Stimulated activated CD8-positive, alpha-beta memory T cell treated with anti-CD3 and anti-CD28 coated beads, Interleukin-4, amount 100 ng/mL, for 48 hours (primary cell): Measurements from ENCODE around the gene NCF4.
A peak's percentile ranks its signal among the peaks of the same experiment; 100 is the strongest.

ENCODE experiments used
- DNase-seq: peaks from one replicate; pipeline ENCODE4 v3.0.0-alpha.2; 2020

NCF4 gene

GRCh38 chr22:36838119-36839030 is 22.4 kb upstream of the NCF4 start:
- DNase-seq, result no peak

GRCh38 chr22:36839356-36840073 is 21.3 kb upstream of the NCF4 start:
- DNase-seq, result no peak

GRCh38 chr22:36840106-36840505 is 20.7 kb upstream of the NCF4 start:
- DNase-seq, result no peak

- no peak for DNase-seq
These were observed 14.5 kb upstream of the NCF4 start for GRCh38 chr22:36846271-36846670.

- no peak for DNase-seq
These were observed 13.9 kb upstream of the NCF4 start for GRCh38 chr22:36846949-36847348.

GRCh38 chr22:36850056-36850455 is 10.8 kb upstream of the NCF4 start:
- DNase-seq, result no peak

- DNase-seq, result no peak
These were observed 10.1 kb upstream of the NCF4 start for GRCh38 chr22:36850682-36851081.

GRCh38 chr22:36852056-36852973 is 8.5 kb upstream of the NCF4 start:
- no peak for DNase-seq

GRCh38 chr22:36853407-36854099 is 7.3 kb upstream of the NCF4 start:
- peak; percentile 97 for DNase-seq

GRCh38 chr22:36855478-36855877 is 5.3 kb upstream of the NCF4 start:
- DNase-seq, result no peak

GRCh38 chr22:36856121-36856791 is 4.5 kb upstream of the NCF4 start:
- peak; percentile 99 for DNase-seq

- DNase-seq, result no peak
These were observed 4.0 kb upstream of the NCF4 start for GRCh38 chr22:36856792-36857135.

GRCh38 chr22:36858156-36858555 is 2.6 kb upstream of the NCF4 start:
- no peak for DNase-seq

GRCh38 chr22:36858966-36859365 is 1.8 kb upstream of the NCF4 start:
- no peak for DNase-seq

- DNase-seq, result no peak
These were observed 789 bp upstream of the NCF4 start for GRCh38 chr22:36860017-36860416.

- DNase-seq, result no peak
These were observed 377 bp upstream of the NCF4 start for GRCh38 chr22:36860438-36860820.

GRCh38 chr22:36862251-36863242 is 1.7 kb downstream of the NCF4 start:
- DNase-seq, result no peak

GRCh38 chr22:36863281-36863680 is 2.5 kb downstream of the NCF4 start:
- DNase-seq, result no peak

GRCh38 chr22:36863979-36864378 is 3.2 kb downstream of the NCF4 start:
- DNase-seq, result no peak

GRCh38 chr22:36864454-36865215 is 3.8 kb downstream of the NCF4 start:
- DNase-seq, result no peak
